PC-9 (cell line): ENCODE measurements around the gene FOXC2. TPM values are rescaled to one million over a fixed set of nuclear protein-coding genes. Genes with fewer than 3 reads are reported as not detected.

ENCODE experiments used
- BruUV-seq: library from RNA; stranded (reverse); fragments of 400-500 nt; replicated peaks from 2 replicates; lab custom pipeline; 2021; lab: Mats Ljungman, UMichigan
- CTCF ChIA-PET: fragments of 300-600 bp; sonication (Branson Sonifier 250); formaldehyde crosslinking; loops from one replicate; lab custom pipeline; 2022; ENCODE audit warnings: antibody characterized with exemption; lab: Charles Lee
- POLR2A ChIA-PET: fragments of 300-600 bp; sonication (Branson Sonifier 250); formaldehyde crosslinking; loops from one replicate; lab custom pipeline; 2022; ENCODE audit warnings: antibody characterized with exemption; ENCODE audit not compliant: unreplicated experiment; lab: Charles Lee
- DNase-seq, 2 experiments: peaks; one replicate each; pipeline versions ENCODE4 v3.0.0 to v3.0.0-alpha.2; 2015 to 2022; ENCODE audit warnings: mixed read lengths in 1 of 2
- H2AFZ ChIP-seq: fragments of 200-600 bp; sonication (generic); 2 replicates; pipeline ENCODE4 v1.8.1; 2017; ENCODE audit warnings: antibody characterized with exemption
- H3F3A ChIP-seq: fragments of 200-600 bp; sonication (generic); 2 replicates; pipeline ENCODE4 v1.8.1; 2017; ENCODE audit warnings: antibody characterized with exemption, mild to moderate bottlenecking, low read depth; ENCODE audit not compliant: insufficient read depth
- H3K27ac ChIP-seq: fragments of 200-600 bp; sonication (generic); 2 replicates; pipeline ENCODE4 v1.6.1; 2016; ENCODE audit warnings: mixed run types
- H3K27me3 ChIP-seq: fragments of 200-600 bp; sonication (generic); 2 replicates; pipeline ENCODE4 v1.6.1; 2016; ENCODE audit warnings: low read depth, mixed run types; ENCODE audit not compliant: insufficient read depth
- H3K36me3 ChIP-seq: fragments of 200-600 bp; sonication (generic); 2 replicates; pipeline ENCODE4 v1.6.1; 2016; ENCODE audit warnings: low read depth, mixed run types
- H3K4me1 ChIP-seq: fragments of 200-600 bp; sonication (generic); replicated peaks from 2 replicates; pipeline ENCODE4 v1.6.1; 2016; ENCODE audit warnings: mixed run types; ENCODE audit not compliant: insufficient read depth
- H3K4me2 ChIP-seq: fragments of 200-600 bp; sonication (generic); 2 replicates; pipeline ENCODE4 v1.6.1; 2017; ENCODE audit warnings: mixed run types
- H3K4me3 ChIP-seq: fragments of 200-600 bp; sonication (generic); 2 replicates; pipeline ENCODE4 v1.6.1; 2016; ENCODE audit warnings: mixed run types
- H3K79me2 ChIP-seq: fragments of 200-600 bp; sonication (generic); 2 replicates; pipeline ENCODE4 v1.6.1; 2017; ENCODE audit warnings: low read depth, mixed run types
- H3K9me2 ChIP-seq: fragments of 200-600 bp; sonication (generic); 2 replicates; pipeline ENCODE4 v1.8.1; 2017; ENCODE audit warnings: mild to moderate bottlenecking; ENCODE audit not compliant: insufficient read depth
- H3K9me3 ChIP-seq: fragments of 200-600 bp; sonication (generic); 2 replicates; pipeline ENCODE4 v1.8.1; 2016; ENCODE audit warnings: low read depth; ENCODE audit not compliant: insufficient read depth
- H4K20me1 ChIP-seq: fragments of 200-600 bp; sonication (generic); 2 replicates; pipeline ENCODE4 v1.8.1; 2017; ENCODE audit not compliant: insufficient read depth
- CTCF ChIP-seq: fragments of 200-600 bp; sonication (generic); conservative IDR thresholded peaks from 2 replicates; pipeline ENCODE4 v1.6.1; 2017; ENCODE audit warnings: mixed run types, antibody characterized with exemption, mild to moderate bottlenecking, moderate library complexity
- EZH2 ChIP-seq: fragments of 200-600 bp; sonication (generic); IDR thresholded peaks from 2 replicates; pipeline ENCODE4 v1.8.0; 2017; ENCODE audit warnings: antibody characterized with exemption, low read depth
- intact Hi-C: fragments of 100-400 bp; cut with micrococcal nuclease; formaldehyde crosslinking; loops from one replicate; pipeline ENCODE4 v1.10.0; 2022; ENCODE audit not compliant: unreplicated experiment
- total RNA-seq: library from RNA; stranded (reverse); gene quantifications from 2 replicates; pipeline ENCODE4 v1.2.3, GENCODE V29; 2021

FOXC2 gene
- total RNA-seq, 1 experiment from 2014 or later = not detected

GRCh38 chr16:86610779-86611524 is 44.3 kb downstream of the FOXC2 start:
- H3K9me2 ChIP-seq = no peaks in the 10 kb centered on the region
- peaks cover 93% of the 10 kb centered on the region for H3K27me3 ChIP-seq
- H3K79me2 ChIP-seq = no peaks in the 10 kb centered on the region
- no peak overlapping the region for H3K27ac ChIP-seq
- TF ChIP-seq CTCF (no peak), EZH2 (no peak)
- H3K36me3 ChIP-seq = no peaks in the 10 kb centered on the region
- ChIA-PET POLR2A (no interaction called here), CTCF (no interaction called here)
- no peaks in the 10 kb centered on the region for H3F3A ChIP-seq
- intact Hi-C loops = no loop called here
- no peaks in the 10 kb centered on the region; the same call in 1 of the 2 replicates for H3K4me1 ChIP-seq
- BruUV-seq = no TSS peak
- no peak overlapping the region for H3K4me2 ChIP-seq
- no peak overlapping the region for H3K4me3 ChIP-seq
- H4K20me1 ChIP-seq = no peaks in the 10 kb centered on the region
- no peak overlapping the region for H2AFZ ChIP-seq
- no peak for DNase-seq
- H3K9me3 ChIP-seq = no peaks in the 10 kb centered on the region

DNA sequence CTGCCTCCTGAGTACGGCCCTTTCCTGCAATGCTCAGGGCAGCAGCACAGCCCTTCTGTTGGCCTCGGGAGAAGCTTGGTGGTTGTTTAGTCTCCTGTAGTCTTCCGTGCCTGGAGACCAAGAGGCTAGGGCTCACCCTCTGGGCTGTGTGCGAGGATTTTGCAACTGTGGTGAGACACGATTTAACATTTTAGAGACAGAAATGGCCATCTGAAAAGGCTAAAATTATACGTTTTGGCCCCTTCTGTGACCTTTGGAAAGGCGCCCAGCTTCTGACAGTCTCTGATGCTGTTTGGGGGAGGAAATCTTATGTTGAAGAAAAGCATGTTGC is 44.9 kb downstream of the FOXC2 start:
- no peaks in the 10 kb centered on the region; the same call in 1 of the 2 replicates for H3K4me1 ChIP-seq
- no peaks in the 10 kb centered on the region for H4K20me1 ChIP-seq
- H3K9me2 ChIP-seq = no peaks in the 10 kb centered on the region
- H3K79me2 ChIP-seq = no peaks in the 10 kb centered on the region
- BruUV-seq = no TSS peak
- DNase-seq = no peak
- ChIA-PET POLR2A (no interaction called here), CTCF (no interaction called here)
- no peak overlapping the region for H3K4me3 ChIP-seq
- no peaks in the 10 kb centered on the region for H3K36me3 ChIP-seq
- intact Hi-C loops = no loop called here
- 0 out of 2 replicates have a peak overlapping the region, but pooled peaks have one; percentile 58 for H2AFZ ChIP-seq
- H3K27ac ChIP-seq = no peak overlapping the region
- peaks cover 94% of the 10 kb centered on the region for H3K27me3 ChIP-seq
- no peaks in the 10 kb centered on the region for H3K9me3 ChIP-seq
- H3F3A ChIP-seq = no peaks in the 10 kb centered on the region
- TF ChIP-seq CTCF = no peak
- TF ChIP-seq EZH2 = no peak
- H3K4me2 ChIP-seq = no peak overlapping the region

DNA sequence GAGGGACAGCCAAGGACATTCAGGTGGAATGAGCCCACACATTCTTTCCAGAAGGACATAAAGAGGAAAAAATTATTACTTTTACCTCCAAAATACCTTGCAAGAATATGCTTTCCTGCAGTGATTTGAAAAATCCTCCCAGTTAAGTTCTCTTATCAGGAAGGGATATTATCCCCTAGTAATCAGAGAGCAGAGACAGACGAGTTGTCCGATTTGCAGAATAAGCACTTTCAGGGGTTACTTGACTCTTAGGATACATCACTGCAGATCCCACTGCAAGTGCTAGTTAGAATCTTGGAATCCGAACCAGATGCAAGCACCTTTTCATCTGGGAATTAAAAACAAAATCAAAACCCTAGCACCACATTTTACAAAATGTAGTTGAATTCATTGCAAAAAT is 45.3 kb downstream of the FOXC2 start:
- no peak for DNase-seq
- no peak overlapping the region for H2AFZ ChIP-seq
- BruUV-seq = no TSS peak
- H3K36me3 ChIP-seq = no peaks in the 10 kb centered on the region
- H3K27me3 ChIP-seq = peaks cover 94% of the 10 kb centered on the region
- POLR2A ChIA-PET = no interaction called here
- H3K9me2 ChIP-seq = no peaks in the 10 kb centered on the region
- H3K79me2 ChIP-seq = no peaks in the 10 kb centered on the region
- no peaks in the 10 kb centered on the region; the same call in 1 of the 2 replicates for H3K4me1 ChIP-seq
- H3K4me3 ChIP-seq = no peak overlapping the region
- no peak overlapping the region for H3K27ac ChIP-seq
- intact Hi-C loops = no loop called here
- no peaks in the 10 kb centered on the region for H3K9me3 ChIP-seq
- no peaks in the 10 kb centered on the region for H3F3A ChIP-seq
- CTCF ChIA-PET = no interaction called here
- no peak overlapping the region for H3K4me2 ChIP-seq
- no peaks in the 10 kb centered on the region for H4K20me1 ChIP-seq
- TF ChIP-seq EZH2 = no peak
- TF ChIP-seq CTCF = no peak
